Stimulated activated CD8-positive, alpha-beta memory T cell treated with anti-CD3 and anti-CD28 coated beads, Interleukin-7, amount 100 ng/mL, for 24 hours (primary cell): ENCODE results near the gene FCSK.
"Not testable (repeated sequence)": the region's sequence is repeated elsewhere in the genome, so short reads cannot be mapped to it uniquely, and the experiment has no call there.

Experiments
- DNase-seq: peaks from one replicate; pipeline ENCODE4 v3.0.0-alpha.2; 2020; ENCODE audit warnings: low read depth

The FCSK gene

DNA sequence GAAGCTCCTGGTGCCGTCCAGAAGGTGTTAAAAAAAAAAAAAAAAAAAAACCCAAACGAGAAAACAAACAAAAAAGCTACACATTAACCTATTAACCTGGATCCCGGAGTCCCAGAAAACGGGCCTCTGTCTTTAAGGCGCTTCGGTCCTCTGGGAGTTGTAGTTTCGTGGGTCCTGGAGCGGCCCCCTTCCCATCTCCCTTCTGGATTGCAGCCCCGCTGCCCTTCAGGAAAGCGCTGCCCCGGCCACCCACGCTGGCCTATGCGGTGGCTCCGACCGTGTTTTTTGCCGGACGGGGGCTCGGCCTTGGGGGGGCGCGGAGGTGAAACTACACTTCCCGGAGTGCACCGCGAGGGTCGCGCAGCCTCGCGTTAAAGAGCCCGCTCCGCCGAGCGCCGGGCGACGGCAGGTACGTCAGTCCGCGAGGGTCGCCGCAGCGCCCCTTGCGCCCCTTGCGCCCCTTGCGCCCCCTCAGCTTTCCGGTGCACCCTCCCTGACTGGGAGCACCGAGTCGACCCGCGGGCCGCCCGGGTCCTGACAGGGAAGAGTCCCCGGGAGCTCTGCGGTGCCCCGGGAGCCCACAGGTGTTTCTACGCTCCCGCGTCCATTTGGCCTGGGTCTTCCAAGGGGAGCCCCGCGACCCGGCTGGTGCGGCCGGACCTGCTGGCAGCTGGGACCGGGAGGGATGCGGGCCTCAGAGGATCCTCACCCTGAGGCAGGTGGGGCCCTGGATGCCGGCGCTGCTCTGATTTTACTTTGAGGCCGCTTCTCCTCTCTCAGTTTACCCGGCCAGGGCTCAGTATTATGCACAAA lies at the start of gene FCSK:
Gene FCSK (plus strand): TSS at position 374 of the 813 bp plus-strand sequence. CDS start 8,596 bp downstream, outside the sequence.
- peak; percentile 40 for DNase-seq

DNA sequence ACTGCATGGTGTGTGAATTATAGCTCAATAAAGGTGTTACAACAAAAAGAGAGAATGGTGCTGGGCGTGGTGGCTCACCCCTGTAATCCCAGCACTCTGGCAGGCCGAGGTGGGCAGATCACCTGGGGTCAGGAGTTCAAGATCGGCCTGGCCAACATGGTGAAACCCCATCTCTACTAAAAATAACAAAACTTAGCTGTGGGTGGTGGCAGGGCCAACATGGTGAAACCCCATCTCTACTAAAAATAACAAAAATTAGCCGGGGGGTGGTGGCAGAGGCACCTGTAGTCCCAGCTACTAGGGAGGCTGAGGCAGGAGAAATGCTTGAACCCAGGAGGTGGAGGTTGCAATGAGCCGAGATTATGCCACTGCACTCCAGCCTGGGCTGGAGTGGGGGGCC lies 48.3 kb upstream of the FCSK start:
- not testable (repeated sequence) for DNase-seq

DNA sequence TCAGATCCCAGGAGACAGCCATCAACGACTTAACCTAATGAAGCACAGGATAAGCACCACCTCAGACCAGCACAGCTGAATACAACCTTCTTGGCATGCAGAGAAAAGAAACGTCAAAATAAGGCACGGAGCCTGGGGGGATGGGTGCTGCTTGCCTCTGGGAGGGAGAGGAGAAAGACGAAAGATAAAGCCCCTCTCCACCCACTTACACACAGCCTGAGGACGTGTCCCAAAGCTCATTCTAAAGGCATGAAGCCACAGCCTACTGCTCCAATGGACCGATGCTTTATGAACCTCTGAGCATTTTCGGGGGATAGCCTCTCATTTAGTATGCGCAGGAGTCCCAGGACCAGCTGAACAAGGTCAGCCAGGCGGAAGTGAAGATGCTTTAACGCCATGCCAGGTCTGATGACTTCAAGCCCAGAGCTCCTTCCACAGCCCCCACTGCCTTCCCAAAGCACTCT lies 46.6 kb upstream of the FCSK start:
- no peak for DNase-seq

DNA sequence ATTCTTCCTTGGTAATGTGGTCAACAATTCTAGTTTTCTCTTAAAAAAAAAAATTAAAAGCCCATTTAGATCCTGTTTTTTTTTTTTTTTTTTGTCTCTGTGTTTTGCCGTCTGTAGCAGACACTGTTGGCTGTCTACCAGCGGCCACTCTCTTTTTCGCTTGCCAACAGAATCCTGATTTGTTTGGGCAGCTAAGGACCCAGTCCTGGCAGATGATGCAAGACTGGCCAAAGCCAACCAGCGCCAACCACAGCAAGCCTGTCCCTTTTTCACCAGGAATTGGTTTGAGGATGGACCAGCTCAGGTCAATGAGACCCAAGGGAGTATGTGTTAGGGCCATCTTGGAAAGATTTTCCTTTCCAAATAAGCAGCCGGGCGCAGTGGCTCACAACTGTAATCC lies 43.7 kb upstream of the FCSK start:
- DNase-seq, result no peak

DNA sequence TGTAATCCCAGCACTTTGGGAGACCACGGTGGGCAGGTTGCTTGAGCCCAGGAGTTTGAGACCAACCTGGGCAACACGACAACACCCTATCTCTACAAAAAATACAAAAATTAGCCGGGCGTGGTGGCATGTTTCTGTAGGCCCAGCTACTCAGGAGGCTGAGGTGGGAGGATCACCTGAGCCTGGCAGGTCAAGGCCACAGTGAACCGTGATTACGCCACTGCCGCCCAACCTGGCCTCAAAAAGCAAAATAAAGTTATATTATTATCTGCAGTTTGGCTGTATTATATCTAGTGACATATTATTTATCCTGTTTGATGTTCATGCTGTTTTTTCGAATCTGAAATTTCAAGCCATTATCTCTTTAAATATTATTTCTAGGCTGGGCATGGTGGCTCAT lies 42.0 kb upstream of the FCSK start:
- DNase-seq, result no peak

DNA sequence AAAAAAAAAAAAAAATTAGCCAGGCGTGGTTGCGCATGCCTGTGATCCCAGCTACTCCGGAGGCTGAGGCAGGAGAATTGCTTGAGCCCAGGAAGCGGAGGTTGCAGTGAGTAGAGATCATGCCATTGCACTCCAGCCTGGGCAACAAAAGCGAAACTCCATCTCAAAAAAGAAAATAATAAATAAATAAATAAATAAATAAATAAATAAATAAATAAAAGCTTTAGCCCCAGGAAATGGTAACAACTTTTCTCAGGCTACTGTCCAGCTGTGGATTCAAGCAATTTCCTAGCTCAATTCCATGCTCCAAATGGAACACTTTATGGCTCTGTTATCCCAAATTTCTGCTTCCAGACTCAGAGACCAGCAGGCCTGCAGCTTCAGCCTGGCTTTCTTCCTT lies 40.8 kb upstream of the FCSK start:
- not testable (repeated sequence) for DNase-seq

DNA sequence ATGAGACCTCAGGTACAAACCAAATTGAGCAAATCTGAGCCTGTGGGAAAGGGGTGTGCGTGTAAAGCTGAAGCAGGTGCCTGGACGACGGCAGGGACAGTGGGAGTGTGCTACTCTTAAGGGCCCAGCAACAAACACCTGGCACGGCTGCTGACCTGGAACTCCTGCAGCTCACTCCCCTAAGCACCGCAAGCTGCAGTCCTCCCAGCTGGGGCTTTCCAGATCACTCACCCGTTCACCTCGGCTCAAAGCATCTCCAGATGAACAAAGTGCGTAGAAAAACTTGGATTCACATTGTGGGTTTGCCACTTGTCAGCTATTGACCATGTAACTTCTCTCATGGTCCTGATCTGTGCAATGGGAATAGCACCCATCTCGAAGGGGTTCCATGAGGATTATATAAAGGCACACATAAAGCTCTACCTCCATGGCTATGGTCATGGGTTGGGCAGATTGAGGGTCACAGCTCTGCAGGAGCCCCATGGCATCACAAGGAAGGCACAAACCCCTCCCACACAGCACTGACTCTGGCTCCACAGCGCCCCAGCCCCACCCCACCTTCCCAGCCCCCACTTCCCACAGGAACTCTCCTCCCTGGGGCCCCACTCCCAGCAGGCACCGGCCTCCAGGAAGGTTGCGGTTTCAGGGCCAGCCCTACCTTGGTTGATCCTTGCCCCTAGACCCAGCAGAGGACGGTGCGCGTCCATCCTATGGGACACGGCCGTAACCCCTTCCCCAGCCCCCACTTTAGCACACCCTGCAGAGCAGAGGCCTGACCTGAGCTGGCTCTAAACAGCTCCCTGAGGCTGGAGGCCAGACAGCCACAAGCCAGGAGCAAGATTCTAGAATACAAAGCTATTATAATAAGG lies 37.4 kb upstream of the FCSK start:
- no peak for DNase-seq

DNA sequence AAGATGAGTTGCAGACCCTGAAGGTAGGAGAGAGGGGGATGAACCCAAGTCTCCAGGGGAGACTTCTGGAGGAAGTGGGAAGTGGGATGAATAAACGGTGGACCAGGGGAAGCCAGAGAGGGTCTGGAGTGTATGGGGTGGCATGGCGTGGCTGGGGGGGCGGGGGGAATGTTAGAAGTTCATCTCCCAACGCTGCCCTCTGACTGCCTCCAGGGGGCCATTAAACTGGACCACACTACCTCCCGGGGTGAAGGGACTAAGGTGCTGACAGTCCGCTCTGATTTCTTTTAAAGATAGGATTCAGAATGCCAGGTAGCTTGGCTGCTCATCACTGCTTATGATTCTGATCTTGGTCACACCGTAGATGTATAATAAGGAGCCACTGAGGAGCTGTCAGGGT lies 36.7 kb upstream of the FCSK start:
- no peak for DNase-seq

DNA sequence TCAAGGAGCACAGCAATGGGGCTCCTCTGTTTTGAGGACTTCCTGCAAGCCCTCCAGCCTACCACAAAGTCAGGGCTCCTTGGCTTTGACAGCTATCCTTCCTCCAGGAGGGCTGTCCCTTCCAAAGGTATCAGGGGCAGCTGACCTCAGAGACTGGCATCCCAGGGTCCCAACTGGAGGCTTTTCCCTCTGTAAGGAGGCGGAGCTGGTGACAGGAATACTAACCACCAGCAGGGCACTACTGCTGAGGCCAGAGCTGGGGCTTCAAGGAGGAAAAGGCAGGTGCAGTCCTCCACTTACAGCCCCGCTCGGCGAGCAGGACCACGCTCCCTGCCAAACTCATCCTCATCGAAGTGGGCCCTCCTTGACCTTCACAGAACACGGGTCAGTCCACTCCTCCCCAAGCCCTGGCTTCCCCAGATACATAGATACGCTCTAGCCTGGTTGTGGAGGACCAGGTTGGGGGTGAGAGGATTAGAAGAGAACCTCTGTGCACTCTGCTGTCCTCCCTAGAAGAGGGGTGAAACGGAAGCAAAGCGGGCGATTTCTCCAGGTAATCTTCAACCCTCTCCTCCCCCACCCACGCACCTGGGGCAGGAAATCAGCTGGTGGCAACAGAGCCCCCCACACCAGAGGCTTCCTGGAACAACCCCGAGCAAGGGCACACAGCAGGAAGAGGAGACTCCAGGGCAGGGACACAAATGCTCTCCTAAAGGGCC lies 36.0 kb upstream of the FCSK start:
- DNase-seq, result no peak

DNA sequence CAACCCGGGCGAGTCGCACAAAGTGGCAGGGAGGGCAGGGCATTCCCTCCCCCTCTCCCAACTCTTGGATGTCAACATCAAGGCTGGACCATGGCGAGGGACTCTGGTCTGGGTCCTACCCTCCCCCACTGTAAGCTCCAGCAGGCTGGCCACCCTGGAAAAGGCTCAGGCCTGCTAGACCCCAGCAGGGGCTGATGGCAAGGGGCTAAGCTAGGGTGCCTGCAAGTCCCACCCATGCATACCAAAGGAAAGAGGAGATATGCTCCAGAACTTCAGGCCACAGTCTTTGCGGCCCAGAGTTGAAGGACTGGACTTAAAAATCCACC lies 35.4 kb upstream of the FCSK start:
- no peak for DNase-seq

DNA sequence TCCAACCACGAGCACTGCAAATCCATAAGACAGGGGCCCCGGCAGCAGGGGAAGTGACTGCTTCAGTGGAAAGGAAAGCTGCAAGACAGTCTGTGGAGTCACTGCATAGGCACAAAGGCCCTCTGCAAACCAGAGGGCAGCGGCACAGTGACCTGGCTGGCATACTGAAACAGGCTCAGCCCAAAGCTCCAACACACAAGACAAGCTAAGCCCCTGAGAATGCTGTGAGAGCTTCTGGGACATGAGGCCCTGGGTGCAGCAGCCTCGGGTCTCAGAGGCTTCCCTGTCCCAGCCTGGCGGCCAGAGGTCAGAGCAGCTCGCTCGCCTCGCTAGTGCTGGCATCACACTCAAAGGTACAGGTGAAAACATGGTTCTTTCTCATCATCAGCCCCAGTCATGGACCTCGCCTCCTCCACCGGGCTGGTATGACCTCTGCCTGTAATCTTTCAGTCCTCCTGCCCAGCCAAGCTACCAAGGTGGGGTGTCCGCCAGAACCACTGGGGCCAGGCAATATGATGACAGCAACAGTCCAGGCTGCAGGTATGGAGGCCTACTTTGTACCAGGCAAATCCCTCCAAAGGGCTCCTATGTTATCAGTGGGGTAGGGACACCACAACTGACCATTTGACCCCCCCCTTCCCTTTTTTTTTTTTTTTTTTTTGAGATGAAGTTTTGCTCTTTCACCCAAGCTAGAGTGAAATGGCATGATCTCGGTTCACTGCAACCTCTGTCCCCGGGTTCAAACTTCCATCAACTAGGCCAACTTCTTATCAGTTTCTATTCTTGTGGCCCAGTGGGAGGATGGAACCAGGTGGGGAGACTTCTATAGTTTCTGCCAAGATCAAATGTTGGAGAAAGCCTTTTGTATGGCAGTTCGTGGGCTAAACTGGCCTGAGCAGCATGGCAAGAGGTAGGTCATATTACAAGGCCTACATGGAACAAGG lies 34.7 kb upstream of the FCSK start:
- DNase-seq, result no peak

DNA sequence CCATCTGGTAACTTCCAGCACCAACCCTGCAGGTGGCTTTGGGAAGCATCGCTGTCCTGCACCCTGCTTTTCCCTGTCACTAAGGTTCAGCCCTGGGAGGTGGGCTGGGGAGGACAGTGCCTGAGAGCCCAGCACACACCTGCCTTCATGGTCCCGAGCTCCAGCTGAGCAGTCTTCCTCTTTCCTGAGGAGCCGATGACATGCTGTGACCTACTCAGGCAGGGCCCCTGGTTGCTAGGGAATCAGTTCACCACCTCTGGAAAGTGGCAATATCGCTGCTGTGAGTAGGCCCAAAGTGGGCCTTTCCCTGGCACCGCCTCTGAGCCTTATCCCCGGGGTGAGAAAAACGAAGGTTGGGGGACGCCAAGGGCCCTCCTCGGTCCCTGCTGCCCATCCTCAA lies 33.4 kb upstream of the FCSK start:
- DNase-seq, result no peak

DNA sequence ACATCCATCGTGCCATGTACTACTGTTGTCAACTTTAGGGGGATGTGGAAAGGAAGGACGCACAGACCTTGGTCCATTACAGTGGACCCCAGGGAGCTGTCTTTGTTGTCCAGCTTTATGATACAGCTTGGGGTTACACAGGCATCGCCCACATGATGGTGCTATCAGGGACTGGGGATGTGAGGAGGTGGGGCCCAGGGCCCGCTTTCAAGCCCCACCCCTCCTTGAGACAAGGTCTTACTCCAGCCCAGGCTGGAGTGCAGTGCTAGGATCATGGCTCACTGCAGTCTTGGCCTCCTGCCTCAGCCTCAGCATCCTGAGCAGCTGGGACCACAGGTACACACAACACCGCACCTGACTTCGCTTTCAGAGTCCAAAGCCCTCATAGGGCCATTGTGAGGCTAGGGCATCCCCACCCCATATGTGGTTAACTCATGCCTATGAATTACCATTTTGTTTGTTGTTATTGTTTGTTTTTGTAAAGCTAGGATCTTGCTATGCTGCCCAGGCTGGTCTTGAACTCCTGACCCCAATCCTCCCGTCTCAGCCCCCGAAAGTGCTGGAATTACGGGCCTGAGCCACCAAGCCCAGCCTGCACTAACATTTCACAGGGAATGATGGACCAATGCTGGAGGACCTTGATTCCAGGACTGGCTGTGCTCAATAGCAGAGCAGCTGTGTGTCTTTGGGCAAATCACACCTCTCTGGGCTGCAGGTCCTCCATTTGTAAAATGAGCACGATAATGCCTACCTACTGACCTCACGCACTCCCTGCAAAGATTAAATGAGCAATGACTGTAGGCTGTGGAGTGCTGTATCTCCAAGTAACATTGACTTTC lies 32.7 kb upstream of the FCSK start:
- DNase-seq, result no peak

DNA sequence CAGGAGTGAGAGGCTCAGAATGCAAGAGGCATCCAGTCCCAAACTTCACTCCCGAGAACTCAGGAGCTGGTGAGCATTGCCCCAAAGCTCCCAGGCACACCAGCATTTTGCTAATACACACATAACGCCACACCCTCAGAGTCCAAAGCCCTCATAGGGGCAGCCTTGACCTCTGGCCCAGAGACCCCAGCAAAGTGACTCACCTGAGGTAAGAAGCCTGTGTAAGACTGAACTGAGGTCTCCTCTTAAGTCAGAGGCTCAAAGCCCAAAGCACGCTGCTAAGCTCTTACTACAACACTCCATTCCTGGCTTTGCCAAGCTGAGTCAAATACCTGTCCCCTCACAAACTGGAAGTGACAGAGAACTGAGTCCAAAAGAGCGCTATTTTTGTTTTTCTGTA lies 31.9 kb upstream of the FCSK start:
- no peak for DNase-seq

DNA sequence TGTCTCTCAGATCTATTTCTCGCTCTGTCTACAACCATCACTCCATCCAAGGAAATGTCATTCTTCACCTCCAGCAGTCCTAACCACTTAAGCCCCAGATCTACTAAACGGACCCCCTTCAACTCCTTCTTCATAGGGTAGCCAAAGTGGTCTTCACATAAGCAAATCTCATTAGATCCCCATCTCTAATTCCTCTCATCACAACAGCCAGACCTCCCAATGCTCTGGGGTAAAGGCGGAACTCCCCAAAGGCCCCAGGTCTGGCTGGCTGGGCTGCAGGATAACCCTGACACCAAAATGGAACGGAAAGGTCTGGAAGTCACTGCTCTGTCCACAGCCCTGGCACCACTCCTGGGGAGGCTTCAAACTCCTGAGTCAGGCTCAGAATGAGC lies 26.6 kb upstream of the FCSK start:
- DNase-seq, result no peak

DNA sequence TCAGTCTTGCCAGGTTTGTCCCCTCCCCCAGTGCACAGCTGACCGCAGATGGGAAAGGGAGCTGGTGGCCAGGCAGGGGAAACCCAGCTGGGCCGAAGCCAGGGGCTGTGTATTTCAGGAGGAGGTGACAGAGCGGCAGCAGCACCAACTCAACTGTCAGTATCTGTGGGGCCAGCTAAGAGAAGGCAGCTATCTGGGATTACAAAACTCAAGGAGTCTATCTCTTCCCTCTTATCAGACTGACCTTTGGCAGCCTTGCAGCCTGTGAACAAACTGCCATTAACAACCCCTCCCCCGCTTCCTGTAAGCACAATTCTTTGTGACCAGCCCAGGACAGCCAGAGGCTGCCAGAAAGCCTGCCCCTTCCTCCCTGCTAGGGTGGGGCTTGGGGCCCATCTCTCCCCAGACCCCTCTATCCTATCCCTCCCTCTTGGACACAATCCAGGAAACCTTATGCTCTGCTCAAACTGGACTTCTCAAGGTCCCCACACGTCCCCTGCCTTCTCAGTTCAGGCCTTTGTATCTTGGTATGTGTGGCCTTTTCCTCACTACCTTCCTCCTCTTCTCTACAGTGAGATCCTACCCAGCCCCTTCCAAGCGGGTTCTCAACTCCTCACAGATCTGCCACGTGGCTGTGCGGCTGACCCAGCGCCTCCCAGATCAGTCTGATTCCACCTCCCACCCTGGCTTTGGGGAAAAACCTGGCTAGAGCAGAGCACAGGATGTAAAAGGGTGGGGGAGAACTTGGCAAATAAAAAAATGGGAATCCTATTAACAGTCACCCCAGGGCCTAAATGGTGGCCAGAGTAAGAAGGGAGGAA lies 26.0 kb upstream of the FCSK start:
- DNase-seq, result no peak

DNA sequence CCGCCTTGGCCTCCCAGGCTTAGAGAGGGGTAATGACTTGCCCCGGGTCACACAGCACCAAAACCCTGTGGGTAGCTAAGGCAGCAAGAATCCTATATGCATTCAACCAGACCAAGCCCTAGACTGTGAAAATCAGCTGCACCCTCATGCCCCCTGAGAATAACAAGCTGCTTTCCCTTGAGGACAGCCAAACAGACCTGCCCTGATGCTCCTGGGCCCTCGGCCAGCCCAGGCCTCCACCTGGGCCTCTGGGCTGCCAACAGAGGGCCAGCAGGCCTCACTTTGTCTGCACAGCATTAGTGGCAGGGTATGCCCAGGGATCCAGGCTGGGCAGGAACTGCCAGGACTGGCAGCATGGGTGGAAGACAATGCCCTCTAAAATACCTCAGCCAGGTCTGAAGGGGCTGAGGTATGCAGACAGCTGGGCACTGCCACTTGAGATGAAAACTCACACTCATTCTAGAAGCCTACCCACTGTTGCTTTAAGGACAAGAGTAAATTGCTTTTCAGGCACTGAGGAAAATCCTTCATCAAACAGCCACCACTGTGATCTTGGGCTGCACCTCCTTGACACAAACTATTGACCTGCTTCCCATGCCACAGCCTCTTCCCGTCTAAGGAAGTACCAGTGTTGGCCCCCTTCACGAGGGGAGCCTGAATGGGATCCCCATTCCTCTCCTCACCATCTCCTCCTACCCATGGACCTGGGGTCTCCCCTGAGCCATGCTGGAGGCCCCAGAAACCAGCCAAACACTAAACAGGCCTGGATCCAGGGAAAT lies 24.3 kb upstream of the FCSK start:
- no peak for DNase-seq

DNA sequence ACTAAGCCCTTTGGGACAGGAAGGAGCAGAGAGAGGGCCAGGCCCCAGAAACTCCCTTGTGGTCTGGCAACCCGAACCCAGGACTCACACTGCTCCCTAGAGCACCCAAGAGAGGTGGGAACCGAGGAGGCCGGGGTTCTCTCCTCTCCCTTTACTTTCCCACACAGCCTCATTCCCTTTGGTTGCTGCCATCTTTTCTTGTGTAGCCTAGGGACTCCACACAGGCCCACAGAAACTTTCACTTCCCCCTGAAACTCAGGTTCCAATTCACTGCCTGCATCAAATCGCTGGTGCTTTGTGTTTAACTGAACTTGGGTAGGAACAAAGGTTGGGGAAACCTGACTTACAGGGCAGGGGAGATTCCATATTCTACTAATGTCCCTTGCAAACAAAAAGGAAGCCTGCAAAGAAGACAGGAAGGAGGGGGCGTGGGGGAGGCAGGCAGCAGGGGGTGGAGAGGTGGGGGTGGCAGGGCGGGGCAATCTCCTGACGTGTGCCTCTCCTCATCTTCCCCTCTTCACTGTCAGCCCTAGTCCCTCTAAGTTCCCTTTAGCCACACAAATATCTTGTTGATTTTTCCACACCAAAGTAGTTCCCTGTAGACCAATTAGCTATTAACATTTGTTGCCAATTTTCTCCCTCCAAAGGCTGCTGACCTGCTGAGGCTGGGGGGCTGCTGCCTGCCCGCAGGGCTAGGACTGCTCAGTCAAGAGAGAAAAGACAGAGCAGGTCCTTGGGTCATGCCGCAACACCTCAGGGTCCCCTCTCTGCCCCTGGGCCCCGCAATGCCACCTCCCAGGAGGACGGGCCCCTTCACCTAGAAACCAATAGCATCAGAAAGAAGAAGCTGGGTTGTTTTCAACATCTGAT lies 23.5 kb upstream of the FCSK start:
- no peak for DNase-seq
